GM12891 (cell line): ENCODE measurements around the gene MCM9.
A peak's percentile ranks its signal among the peaks of the same experiment; 100 is the strongest.

Source experiments
- PAX5 ChIP-seq: IDR thresholded peaks from 2 replicates; pipeline ENCODE4 v1.6.1; 2011; ENCODE audit warnings: low read length, moderate library complexity, mild to moderate bottlenecking; ENCODE audit not compliant: insufficient read depth, severe bottlenecking
- POLR2A ChIP-seq: IDR thresholded peaks from 2 replicates; pipeline ENCODE4 v1.6.1; 2011; ENCODE audit warnings: low read depth, low read length, control low read depth
- POLR2AphosphoS5 ChIP-seq: IDR thresholded peaks from 2 replicates; pipeline ENCODE4 v1.6.1; 2011; ENCODE audit warnings: low read depth, low read length, control low read depth
- POU2F2 ChIP-seq: IDR thresholded peaks from 2 replicates; pipeline ENCODE4 v1.6.1; 2011; ENCODE audit warnings: low read depth, mild to moderate bottlenecking, control low read depth, low read length, moderate library complexity
- SPI1 ChIP-seq: IDR thresholded peaks from 2 replicates; pipeline ENCODE4 v1.6.1; 2011; ENCODE audit warnings: low read depth, low read length, control low read depth
- TAF1 ChIP-seq: IDR thresholded peaks from 2 replicates; pipeline ENCODE4 v1.6.1; 2011; ENCODE audit warnings: low read depth, low read length, control low read depth

DNA sequence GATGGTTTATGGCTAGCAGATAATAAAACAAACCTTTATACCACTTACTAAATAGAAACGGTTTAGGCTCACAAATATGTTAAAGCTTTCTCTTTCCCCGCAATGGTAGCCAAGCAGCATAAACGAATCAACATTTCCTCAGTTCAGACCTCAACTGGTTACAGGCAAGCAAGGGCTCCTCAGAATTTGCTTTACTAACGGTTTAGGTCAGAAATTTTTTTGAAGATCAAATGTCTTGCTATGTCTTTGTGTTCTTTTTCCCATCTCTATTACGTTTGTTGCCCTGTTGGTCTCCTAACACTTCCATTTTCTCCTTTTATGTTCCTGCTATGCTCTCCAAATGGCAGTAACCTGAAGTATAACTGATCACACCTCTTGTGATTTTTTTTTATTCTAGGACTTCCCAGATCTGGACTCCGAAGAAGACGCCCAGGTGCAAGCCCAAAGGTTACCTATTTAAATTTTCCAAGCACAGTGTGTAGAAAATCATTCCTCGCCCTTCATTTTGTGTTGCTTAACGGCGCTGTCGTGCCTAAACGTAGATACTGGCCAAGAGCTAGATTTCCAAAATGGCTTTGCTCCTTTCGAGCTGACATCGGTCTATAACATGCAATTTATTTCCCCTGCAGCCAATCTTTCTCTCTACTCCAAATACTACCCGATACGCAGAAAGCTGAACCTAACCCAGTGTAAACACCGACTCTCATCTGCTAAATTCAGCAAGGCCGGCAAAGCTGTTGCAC, 41.7 kb downstream of the MCM9 start:
- TF ChIP-seq POLR2A (peak; percentile 44), TAF1 (peak; percentile 67; the same call in 1 of the 2 replicates), POLR2AphosphoS5 (0 out of 2 replicates have a peak, but pooled peaks have one; percentile 10), PAX5 (no peak), POU2F2 (no peak), SPI1 (no peak)
